Activated CD4-positive, alpha-beta memory T cell treated with anti-CD3 and anti-CD28 coated beads for 36 hours (primary cell): ENCODE data around the gene BRSK2. TPM values are rescaled to one million over a fixed set of nuclear protein-coding genes. Genes with fewer than 3 reads are reported as not detected.

Experiments
- CTCF ChIA-PET: fragments of 350-600 bp; sonication (Branson Sonifier 250); formaldehyde crosslinking; loops from one replicate; lab custom pipeline; 2021; ENCODE audit warnings: antibody characterized with exemption, inconsistent platforms; lab: Charles Lee
- POLR2A ChIA-PET: fragments of 350-600 bp; sonication (Branson Sonifier 250); formaldehyde crosslinking; loops from one replicate; lab custom pipeline; 2021; ENCODE audit warnings: antibody characterized with exemption; lab: Charles Lee
- DNase-seq: peaks from one replicate; pipeline ENCODE4 v3.0.0-alpha.2; 2020
- H3K27ac Mint-ChIP-seq: one replicate; pipeline ENCODE4 v1.8.0; 2021; ENCODE audit warnings: mixed read lengths
- H3K27me3 Mint-ChIP-seq: one replicate; pipeline ENCODE4 v1.8.0; 2021; ENCODE audit warnings: mixed read lengths
- H3K36me3 Mint-ChIP-seq: one replicate; pipeline ENCODE4 v1.8.0; 2021; ENCODE audit warnings: mixed read lengths
- H3K4me1 Mint-ChIP-seq: one replicate; pipeline ENCODE4 v1.8.0; 2021; ENCODE audit warnings: low read depth, mixed read lengths
- H3K4me3 Mint-ChIP-seq: one replicate; pipeline ENCODE4 v1.8.0; 2021; ENCODE audit warnings: mild to moderate bottlenecking, mixed read lengths
- H3K9me3 Mint-ChIP-seq: one replicate; pipeline ENCODE4 v1.8.0; 2021; ENCODE audit warnings: mixed read lengths
- intact Hi-C: fragments of 100-400 bp; cut with micrococcal nuclease; formaldehyde crosslinking; loops from one replicate; pipeline ENCODE4 v1.15.1; 2023
- total RNA-seq, 2 experiments: library from RNA; stranded (reverse); gene quantifications; one replicate each; pipeline ENCODE4 v1.2.3, GENCODE V29; 2021

BRSK2 gene
- total RNA-seq, 2 experiments from 2014 or later: 0.46 to 0.64 TPM

- Mint-ChIP-seq H3K27ac (no peak overlapping the region), H3K9me3 (no peaks in the 10 kb centered on the region), H3K36me3 (no peaks in the 10 kb centered on the region), H3K27me3 (peaks cover 26% of the 10 kb centered on the region), H3K4me3 (no peak overlapping the region), H3K4me1 (no peaks in the 10 kb centered on the region)
- ChIA-PET POLR2A (no interaction called here), CTCF (no interaction called here)
- intact Hi-C loops: no loop called here
- DNase-seq: no peak
Measured at GRCh38 chr11:1394936-1395772, 5.4 kb downstream of the BRSK2 start.

GRCh38 chr11:1395773-1396374 is 6.1 kb downstream of the BRSK2 start:
- no peak for DNase-seq

GRCh38 chr11:1396375-1396841 is 6.7 kb downstream of the BRSK2 start:
- H3K27me3 Mint-ChIP-seq: peaks cover 25% of the 10 kb centered on the region
- ChIA-PET CTCF (no interaction called here), POLR2A (no interaction called here)
- H3K27ac Mint-ChIP-seq: no peak overlapping the region
- H3K9me3 Mint-ChIP-seq: no peaks in the 10 kb centered on the region
- no peaks in the 10 kb centered on the region for H3K4me1 Mint-ChIP-seq
- H3K4me3 Mint-ChIP-seq: no peak overlapping the region
- DNase-seq: no peak
- intact Hi-C loops: no loop called here
- no peaks in the 10 kb centered on the region for H3K36me3 Mint-ChIP-seq

More at GRCh38 chr11:1395773-1396374, 6.1 kb downstream of the BRSK2 start:
- Mint-ChIP-seq H3K27me3 (peaks cover 26% of the 10 kb centered on the region), H3K4me3 (no peak overlapping the region), H3K36me3 (no peaks in the 10 kb centered on the region), H3K27ac (no peak overlapping the region), H3K4me1 (no peaks in the 10 kb centered on the region), H3K9me3 (no peaks in the 10 kb centered on the region)
- POLR2A ChIA-PET: no interaction called here
- intact Hi-C loops: no loop called here
- CTCF ChIA-PET: no interaction called here

- Mint-ChIP-seq H3K36me3 (no peaks in the 10 kb centered on the region), H3K4me1 (no peaks in the 10 kb centered on the region), H3K27ac (no peak overlapping the region), H3K27me3 (peaks cover 16% of the 10 kb centered on the region), H3K9me3 (no peaks in the 10 kb centered on the region), H3K4me3 (no peak overlapping the region)
- CTCF ChIA-PET: no interaction called here
- POLR2A ChIA-PET: no interaction called here
- intact Hi-C loops: no loop called here
- no peak for DNase-seq
Measured at GRCh38 chr11:1397146-1397861, 7.6 kb downstream of the BRSK2 start.

GRCh38 chr11:1397862-1398527 is 8.3 kb downstream of the BRSK2 start:
- Mint-ChIP-seq H3K4me1 (no peaks in the 10 kb centered on the region), H3K27me3 (peaks cover 11% of the 10 kb centered on the region), H3K36me3 (no peaks in the 10 kb centered on the region), H3K27ac (no peak overlapping the region), H3K9me3 (no peaks in the 10 kb centered on the region), H3K4me3 (no peak overlapping the region)
- ChIA-PET POLR2A (no interaction called here), CTCF (no interaction called here)
- no peak for DNase-seq
- intact Hi-C loops: no loop called here

- POLR2A ChIA-PET: no interaction called here
- DNase-seq: no peak
- H3K4me3 Mint-ChIP-seq: no peak overlapping the region
- no peaks in the 10 kb centered on the region for H3K36me3 Mint-ChIP-seq
- H3K27me3 Mint-ChIP-seq: peaks cover 4% of the 10 kb centered on the region
- intact Hi-C loops: no loop called here
- H3K9me3 Mint-ChIP-seq: no peaks in the 10 kb centered on the region
- H3K27ac Mint-ChIP-seq: no peak overlapping the region
- H3K4me1 Mint-ChIP-seq: no peaks in the 10 kb centered on the region
- CTCF ChIA-PET: no interaction called here
Measured at GRCh38 chr11:1398528-1399235, 8.9 kb downstream of the BRSK2 start.

- intact Hi-C loops: no loop called here
- Mint-ChIP-seq H3K4me3 (no peak overlapping the region), H3K4me1 (no peaks in the 10 kb centered on the region), H3K9me3 (no peaks in the 10 kb centered on the region), H3K27ac (no peak overlapping the region), H3K36me3 (no peaks in the 10 kb centered on the region), H3K27me3 (peaks cover 4% of the 10 kb centered on the region)
- POLR2A ChIA-PET: no interaction called here
- DNase-seq: no peak
- CTCF ChIA-PET: no interaction called here
Measured at GRCh38 chr11:1399386-1400316, 9.9 kb downstream of the BRSK2 start.

GRCh38 chr11:1400317-1401170 is 10.8 kb downstream of the BRSK2 start:
- Mint-ChIP-seq H3K27ac (no peak overlapping the region), H3K4me1 (no peaks in the 10 kb centered on the region), H3K36me3 (no peaks in the 10 kb centered on the region), H3K9me3 (no peaks in the 10 kb centered on the region), H3K27me3 (peaks cover 4% of the 10 kb centered on the region), H3K4me3 (no peak overlapping the region)
- ChIA-PET CTCF (no interaction called here), POLR2A (no interaction called here)
- intact Hi-C loops: no loop called here
- DNase-seq: no peak

- Mint-ChIP-seq H3K4me3 (no peak overlapping the region), H3K36me3 (no peaks in the 10 kb centered on the region), H3K9me3 (no peaks in the 10 kb centered on the region), H3K4me1 (no peaks in the 10 kb centered on the region), H3K27ac (no peak overlapping the region), H3K27me3 (peaks cover 4% of the 10 kb centered on the region)
- intact Hi-C loops: no loop called here
- POLR2A ChIA-PET: no interaction called here
- CTCF ChIA-PET: no interaction called here
- no peak for DNase-seq
Measured at GRCh38 chr11:1401171-1401445, 11.4 kb downstream of the BRSK2 start.

- POLR2A ChIA-PET: no interaction called here
- peak; percentile 57 for DNase-seq
- CTCF ChIA-PET: no interaction called here
- Mint-ChIP-seq H3K27ac (no peak overlapping the region), H3K4me3 (no peak overlapping the region), H3K36me3 (no peaks in the 10 kb centered on the region), H3K27me3 (peaks cover 4% of the 10 kb centered on the region), H3K4me1 (no peaks in the 10 kb centered on the region), H3K9me3 (no peaks in the 10 kb centered on the region)
- intact Hi-C loops: no loop called here
Measured at GRCh38 chr11:1401656-1402221, 12.0 kb downstream of the BRSK2 start.
